GM19351 (cell line): ENCODE results near the gene COQ8A.

Experiments used
- ATAC-seq: cut with Tn5 transposase; IDR thresholded peaks from one replicate; pipeline ENCODE4 v1.9.1; 2021; ENCODE audit warnings: mild to moderate bottlenecking, moderate library complexity; ENCODE audit not compliant: unreplicated experiment

The COQ8A gene

DNA sequence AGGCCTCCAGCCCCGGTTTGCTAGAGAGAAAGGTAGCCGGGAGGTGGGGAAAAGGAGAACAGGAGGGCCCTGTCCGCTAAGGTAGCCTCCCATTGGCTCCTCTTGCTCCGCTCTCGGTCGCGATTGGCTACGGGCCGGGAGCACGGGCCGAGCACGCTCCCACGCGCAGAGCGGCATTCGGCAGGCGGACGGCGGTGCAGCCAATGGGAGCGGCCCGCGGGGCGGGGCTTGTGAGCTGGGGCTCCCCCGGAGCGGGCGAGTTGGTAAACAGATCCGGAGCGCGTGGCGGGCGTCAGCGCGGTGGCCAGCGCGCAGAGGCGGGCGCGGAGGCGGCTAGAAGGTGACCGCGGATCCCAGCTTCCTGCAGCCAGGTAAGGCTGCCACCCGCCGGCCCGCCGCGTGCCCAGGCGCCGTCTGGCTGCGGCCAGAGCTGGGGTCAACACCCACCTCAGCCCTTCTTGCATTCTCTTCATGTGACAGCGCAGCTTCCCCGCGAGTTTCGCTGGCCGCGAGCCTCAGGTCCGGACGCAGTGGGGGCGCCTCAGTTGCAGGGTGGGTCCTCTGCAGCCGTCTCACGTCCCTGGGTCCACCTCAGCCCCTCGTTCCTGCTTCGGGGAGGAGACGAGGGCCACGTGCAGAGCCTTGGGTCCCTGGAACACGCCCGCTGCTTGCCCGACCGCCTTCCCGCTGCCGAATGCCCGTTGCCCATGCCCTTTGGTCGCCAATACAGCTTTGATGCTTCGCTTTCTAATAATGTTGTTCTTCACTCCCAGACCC lies at the start of gene COQ8A:
TSS of gene COQ8A (plus strand) at position 266 of the 777 bp plus-strand sequence. CDS start 21,092 bp downstream, outside the sequence.
- ATAC-seq: peak; percentile 91

DNA sequence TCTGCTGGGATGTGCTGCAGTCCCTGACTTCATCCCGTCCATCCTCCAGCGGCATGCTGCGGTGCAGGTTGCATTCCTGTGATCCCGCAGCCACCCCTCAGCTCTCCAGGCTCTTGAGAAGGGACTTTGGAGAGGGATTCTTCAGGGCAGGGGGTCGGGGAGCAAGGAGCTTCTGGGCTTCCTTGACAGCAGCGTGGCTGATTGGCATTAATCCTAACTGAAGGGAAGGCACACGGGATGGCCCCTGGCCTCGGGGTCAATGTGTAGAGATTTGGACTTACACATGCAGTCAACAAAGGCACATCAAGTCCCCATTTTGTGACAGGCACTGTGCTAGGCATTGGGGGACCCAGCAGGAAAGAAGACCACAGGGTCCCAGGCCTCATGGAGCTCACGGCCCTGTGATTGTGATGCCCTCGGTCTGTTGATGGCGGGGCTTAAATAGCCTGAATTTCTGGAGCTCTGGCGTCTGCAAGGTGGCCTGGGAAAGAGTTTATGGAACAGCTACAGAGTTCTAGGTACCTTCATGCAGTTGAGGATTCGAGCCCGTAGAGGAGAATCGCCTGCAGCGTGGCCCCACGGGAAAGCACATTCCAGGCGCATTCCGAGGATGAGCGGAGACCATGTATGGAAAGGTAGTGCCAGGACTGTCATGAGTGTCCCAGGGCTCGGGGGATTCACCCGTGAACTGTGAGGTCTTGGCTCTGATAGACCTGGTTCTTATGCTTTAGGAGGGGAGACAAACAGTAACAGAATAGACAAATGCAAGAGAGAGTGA lies 49.6 kb upstream of the COQ8A start:
- no peak for ATAC-seq

DNA sequence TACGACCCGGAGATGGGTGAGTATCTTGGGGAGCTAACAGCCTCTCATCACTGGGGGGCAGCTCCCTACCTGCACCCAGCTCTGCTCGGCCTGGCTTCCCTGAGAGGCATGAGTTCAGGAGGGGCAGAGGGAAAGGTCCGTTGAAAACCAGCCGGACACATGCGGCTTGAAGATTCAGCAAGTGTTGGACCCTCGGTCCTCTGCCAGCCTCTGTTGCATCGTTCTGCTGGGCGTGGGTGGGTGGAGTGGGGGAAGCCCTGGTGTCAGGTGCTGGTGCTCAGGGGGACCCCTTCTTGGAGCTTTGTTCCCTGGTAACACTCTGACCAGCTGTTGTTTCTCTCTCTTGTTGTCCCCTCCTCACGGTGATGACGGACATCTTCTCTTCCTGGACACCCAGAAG lies 48.7 kb upstream of the COQ8A start:
- ATAC-seq: no peak

DNA sequence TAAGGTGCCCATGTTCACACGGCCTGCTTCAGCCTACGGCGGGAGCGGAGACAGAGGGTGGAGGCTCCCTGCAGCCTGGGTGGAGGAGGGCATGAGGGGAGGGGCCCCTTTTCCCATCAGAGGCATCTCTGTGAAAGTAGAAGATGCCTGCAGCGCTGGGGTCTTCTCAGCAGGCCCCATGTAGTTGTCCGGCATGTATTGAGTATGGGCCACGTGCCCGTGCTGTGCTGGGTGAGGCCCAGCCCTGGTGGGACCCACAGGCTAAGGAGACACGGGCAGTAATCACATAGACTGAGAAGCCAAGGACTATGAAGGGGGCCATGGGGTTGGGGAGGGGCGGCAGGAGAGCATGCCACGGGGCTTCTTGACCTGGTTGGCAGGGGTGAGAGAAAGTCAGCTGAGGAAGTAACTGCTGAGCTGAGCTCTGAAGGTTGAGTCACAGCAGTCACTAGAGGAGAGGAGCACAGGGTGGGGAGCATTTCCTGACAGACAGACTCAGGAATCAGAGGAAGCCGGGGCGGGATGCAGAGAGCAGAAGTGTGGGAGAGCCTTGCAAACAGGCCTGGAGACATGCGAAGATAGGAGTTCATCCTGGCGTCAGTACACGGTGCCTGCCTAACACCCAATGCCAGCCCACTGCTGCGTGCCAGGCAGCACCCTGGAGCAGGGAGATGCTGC lies 48.1 kb upstream of the COQ8A start:
- no peak for ATAC-seq

DNA sequence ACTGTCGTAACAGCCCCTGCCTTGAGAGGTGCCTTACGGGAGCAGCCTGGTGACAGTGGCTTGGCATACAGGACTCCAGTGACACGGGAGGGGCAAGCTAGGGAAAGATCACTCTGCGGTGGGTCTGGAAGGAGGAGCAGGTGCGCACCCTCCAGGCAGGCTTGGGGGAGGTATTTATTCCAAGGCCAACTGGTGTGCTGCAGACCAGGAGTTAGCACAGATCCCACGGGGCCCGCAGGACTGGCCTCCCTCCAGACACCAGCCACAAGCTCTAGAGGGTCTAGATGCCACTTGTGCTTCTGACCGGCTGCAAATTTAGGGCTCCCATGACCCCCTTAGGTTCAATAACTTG lies 47.6 kb upstream of the COQ8A start:
- ATAC-seq: no peak

DNA sequence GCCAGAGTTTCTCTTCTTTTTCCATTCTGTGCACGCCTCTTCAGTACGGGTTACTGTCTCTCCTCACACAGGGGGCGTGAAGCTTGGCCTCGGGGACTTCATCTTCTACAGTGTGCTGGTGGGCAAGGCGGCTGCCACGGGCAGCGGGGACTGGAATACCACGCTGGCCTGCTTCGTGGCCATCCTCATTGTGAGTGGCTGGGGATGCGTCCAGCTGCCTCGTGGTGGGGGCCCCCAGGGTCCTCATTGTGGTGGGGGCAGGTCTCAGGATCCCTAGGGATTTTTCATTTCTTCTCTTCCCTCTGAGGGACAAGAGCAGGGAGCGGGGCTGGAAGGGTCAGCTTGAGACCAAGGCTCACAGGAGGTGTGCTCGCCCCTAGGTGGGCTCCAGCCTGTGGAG lies 46.2 kb upstream of the COQ8A start:
- no peak for ATAC-seq

DNA sequence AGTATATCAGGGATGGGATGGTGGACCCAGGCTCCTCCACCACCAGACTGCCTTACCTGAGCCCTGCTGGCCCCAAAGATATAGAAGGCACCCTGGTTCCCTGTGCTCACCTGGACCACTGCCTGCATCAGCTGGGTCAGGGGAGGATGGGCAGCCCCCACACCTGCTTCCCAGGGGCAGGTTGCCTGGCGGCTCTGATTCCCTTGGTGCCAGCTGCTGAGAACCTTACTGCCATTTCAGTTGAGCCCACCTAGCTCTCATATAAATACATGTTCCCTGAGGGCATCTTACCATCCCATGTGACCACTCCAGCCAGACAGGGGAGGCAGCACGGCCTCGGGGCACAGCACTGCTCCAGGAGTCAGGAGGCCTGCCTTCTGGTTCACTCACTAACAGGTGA lies 45.3 kb upstream of the COQ8A start:
- ATAC-seq: no peak

DNA sequence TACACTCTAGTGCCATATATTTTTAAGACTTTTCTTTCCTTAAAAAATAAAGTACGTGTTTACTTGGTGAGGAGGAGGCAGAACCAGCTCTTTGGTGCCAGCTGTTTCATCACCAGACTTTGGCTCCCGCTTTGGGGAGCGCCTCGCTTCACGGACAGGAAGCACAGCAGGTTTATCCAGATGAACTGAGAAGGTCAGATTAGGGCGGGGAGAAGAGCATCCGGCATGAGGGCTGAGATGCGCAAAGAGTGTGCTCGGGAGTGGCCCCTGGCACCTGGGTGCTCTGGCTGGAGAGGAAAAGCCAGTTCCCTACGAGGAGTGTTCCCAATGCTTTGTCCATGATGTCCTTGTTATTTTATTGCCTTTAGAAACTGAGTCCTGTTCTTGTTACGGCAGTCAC lies 44.5 kb upstream of the COQ8A start:
- ATAC-seq: no peak

DNA sequence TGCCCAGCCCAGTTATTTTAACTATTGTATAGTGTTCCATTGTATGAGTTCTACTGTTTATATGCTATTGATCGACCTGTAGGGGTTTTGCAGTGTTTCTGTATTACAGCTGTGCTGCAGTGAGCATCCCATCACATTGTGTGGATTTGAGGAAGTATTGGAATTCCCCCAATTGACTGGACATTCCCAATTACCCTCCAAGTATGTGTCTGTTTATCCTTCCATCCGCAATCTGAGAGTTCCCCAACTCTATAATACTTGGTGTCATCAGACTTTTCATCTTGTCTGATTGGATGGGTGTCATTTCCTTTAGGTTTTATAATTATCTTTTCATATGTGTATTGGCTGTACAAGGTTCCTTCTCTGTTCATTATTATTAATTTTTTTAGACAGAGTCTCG lies 41.8 kb upstream of the COQ8A start:
- no peak for ATAC-seq

DNA sequence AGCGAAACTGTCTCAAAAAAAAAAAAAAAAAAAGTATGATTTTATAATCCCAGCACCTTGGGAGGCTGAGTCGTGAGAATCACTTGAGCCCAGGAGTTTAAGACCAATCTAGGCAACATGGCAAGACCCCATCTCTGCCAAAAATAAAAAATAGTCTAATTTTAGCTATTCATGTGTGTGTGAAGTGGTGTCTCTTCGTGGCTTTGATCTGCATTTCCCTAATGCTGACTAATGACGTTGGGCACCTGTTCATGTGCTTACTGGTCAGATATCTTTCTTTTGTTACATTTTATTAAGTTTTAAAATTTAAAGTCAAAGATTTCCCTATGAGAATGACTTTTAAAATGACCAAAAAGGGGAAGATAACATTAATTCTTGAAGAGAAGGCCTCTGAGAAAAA lies 38.7 kb upstream of the COQ8A start:
- ATAC-seq: no peak

DNA sequence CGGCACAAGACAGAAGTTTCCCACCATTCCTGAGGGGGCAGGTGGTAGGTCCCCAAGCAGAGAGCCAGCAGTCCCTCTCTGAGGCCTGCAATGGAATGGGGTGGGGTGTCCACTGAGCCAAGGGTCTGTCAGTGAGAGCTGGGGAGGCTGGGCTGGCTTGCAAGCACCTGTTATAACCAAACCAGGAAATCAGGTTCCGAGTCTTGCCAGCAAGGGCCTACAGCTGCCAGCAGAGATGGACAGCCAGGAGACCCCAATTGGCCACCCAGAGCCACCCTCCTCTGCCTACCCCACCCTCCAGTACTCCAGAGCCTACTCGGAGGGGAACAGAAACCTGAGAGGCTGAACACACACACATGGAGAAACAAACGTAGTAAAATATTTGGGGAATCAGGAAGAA lies 37.5 kb upstream of the COQ8A start:
- ATAC-seq: no peak

DNA sequence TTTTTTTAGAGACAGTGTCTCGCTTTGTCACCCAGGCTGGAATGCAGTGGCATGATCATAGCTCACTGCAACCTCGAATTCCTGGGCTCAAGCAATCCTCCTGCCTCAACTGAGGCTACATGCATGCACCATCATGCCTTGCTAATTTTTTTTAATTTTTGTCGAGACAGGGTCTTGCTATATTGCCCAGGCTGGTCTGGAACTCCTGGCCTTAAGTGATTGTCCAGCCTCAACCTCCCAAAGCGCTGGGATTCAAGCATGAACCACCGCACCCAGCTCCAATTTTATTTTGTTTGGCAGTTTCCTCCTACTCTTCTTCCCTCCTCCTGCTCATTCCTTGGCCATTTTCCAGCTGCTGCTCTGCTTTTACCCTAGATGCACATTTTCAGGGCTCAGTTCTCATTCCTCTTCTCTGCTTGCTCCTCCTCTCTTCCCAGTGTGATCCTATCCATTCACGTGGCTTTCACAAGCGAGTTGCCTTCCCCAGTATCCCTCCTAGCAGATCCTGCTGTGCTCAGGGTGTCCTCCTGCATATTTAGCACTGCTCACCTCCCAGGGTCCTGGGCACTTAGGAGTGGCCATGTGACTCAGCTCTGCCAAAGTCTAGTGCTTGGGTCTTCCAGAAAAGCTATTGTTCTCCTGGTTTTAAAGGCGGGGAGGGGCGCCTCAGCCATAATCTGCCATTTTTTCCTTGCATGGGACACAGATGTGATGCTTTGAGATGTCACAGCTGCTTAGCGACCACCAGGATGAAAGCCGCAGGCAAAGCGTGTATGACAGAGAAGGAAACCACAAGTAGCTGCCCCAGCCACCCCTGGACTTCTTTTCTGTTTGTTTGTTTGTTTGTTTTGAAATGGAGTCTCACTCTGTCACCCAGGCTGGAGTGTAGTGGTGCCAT lies 36.0 kb upstream of the COQ8A start:
- no peak for ATAC-seq

DNA sequence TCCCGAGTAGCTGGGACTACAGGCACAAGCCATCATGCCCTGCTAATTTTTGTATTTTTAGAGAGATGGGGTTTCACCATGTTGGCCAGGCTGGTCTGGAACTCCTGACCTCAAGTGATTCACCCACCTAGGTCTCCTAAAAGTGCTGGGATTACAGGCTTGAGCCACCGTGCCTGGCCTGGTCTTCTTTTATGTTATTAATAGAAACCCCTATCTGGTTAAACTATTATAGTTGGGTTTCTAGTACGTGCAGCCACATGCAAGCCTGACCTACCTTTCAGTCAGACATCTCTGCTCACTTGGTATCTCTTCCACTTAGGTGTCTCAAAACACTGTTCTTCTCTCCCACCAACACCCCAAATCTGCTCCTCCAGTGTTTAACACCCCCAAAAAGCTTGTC lies 35.3 kb upstream of the COQ8A start:
- ATAC-seq: no peak

DNA sequence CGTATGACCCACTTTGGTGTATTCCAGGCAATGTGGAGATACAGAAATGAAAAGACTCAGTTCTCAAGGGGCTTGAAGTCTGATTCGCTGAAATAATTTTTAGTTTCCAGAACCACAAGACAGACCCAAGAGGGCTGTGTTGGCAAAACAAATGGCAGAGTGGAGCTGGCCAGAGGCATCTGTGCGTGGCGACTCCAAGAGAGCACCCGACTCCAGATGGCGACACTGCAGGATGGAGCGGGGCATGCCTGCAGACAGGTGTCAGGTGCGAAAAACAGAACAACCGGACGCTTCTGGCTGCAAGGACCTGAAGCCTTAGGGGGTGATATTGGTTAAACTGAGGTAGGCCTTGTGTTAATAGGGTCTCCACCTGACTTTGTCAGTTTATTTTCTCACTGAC lies 31.7 kb upstream of the COQ8A start:
- ATAC-seq: no peak

DNA sequence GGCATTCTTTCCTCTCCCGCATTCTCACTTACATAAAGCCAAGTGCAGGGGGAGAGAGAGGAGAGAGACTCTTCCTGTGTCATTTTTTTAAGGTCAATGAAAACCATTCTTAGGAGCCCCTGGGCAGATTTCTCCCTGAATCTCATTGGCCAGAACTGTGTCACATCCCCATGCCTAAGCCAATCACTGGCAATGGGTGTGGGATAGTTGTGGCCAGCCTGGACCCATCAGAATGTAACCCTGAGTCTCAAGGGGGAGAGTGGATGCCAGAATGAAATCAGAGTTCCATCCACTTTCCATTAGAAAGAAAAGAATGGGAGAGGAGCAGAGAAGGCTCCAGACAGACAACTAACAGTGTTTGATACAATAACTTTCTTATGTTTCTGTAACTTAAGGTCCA lies 31.2 kb upstream of the COQ8A start:
- ATAC-seq: no peak

DNA sequence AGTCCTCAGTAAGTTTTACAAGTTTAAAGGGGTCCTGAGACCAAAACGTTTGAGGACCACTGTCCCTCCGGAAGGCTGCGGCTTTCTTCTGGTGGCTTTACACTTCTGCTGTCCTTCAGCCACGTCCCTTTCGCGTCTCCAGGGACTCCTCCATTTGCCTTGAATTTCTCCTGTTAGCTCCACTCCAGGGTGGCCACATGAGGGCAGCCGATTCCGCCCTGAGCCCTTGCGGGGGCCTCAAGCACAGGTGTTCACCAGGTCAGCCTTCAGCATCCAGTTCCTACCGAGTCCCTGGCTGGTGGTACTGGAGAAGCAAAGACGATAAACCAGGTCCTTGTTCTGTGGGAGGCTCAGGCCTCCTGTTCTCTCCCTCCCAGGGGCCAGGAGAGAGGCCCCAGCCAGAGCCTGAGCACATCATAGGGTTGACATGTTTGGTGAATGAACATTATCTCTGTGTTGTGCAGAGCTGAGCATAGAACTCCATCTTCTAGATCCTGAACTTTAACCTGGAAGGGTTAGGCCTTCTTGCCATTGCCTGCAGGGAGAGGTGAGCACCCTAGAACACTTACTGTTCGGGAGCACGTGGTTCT lies 27.4 kb upstream of the COQ8A start:
- peak; percentile 69 for ATAC-seq

DNA sequence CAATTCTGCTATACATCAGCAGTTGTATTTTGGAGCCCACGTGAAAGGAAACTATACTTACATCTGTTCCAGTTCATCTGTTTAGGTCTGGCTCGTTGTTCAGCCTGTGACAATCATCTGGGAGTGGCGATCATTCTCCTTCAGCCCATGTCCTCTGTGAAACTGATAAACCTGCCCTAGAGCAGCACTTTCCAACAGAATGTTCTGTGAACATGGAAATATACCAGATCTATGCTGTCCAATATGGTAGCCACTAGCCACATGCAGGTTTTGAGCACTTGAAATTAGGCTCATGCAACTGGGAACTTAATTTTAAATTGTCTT lies 24.5 kb upstream of the COQ8A start:
- ATAC-seq: peak; percentile 10

DNA sequence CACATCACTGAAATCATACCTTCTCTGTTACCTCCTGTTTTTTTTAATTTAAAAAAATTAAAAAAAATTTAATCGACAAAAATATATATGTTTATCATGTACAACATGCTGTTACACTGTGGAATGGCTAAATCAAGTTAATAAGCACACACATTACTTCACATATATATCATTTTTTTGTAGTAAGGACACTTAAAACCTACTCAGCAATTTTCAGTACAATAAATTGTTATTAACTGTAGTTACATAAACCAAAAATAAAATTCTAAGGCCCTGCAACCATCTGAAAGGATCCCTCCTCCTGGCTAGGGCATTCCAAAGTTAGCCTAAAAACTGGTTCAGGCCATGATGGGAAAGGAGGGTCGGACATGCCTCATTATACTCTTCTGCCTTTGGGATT lies 23.6 kb upstream of the COQ8A start:
- no peak for ATAC-seq

DNA sequence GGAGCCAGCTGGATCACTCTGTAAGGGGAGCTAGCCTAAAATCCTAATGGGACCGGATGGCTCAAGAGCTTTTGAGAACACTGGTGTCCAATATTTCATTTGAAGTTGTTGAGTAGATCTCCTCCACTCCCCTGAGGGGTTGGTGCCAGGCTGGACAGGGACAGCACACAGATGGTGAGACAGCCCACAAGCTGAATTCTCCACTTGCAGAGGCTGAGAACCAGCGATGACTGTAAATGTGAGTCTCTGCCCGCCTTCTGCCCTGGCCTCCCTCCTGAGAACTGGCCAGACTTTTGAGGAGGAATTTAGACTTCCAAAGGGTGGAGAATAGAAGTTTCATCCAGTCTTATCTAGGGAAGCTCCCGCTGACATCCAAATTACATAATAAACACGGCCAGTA lies 20.5 kb upstream of the COQ8A start:
- no peak for ATAC-seq

DNA sequence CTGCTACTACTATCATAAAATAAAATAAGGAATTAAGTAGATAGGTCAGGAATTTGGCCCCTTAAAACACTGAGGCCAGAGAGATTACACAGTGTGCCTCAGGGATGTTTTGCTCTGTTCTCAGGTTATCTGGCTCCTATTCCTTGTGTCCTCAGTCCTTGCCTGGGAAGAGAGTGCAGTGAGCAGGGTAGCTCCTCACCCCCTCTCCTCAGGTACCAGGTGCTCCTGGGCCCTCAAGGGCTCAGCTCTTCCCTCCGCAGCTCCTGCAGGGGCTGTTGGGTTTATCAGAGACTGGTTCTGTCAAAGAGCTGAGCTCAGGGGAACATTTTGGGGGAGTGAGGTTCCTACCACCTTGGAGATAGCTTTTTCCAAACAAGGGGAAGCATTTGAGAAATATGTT lies 20.1 kb upstream of the COQ8A start:
- ATAC-seq: no peak

DNA sequence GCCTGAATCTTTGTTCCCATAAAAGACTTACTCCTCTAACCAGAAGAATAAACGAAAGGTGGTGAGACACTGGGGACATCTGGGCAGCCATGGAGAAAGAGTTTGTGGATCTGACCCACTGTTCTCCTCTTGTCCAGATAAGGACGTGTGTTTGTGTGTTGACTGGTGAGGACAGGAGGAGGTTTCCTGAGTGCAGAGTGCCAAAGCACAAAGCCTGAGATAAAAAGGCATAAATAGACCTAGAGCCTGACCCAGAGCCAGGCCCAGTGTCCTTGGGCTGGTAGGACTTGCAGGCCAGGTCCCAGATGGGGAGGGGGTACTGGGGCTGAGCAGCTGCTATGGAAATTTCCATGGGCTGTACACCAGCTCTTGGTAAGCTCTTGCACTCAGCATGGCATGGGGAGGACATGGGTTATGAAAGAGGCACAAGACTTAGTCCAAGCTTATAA lies 19.6 kb upstream of the COQ8A start:
- ATAC-seq: no peak
